Pulmonary artery endothelial cell (primary cell): ENCODE data around the gene OXLD1. TPM values are rescaled to one million over a fixed set of nuclear protein-coding genes. Genes with fewer than 3 reads are reported as not detected.

ENCODE experiments used
- DNase-seq: peaks from one replicate; pipeline ENCODE4 v3.0.0-alpha.2; 2011; ENCODE audit warnings: low read depth, low spot score
- total RNA-seq: library from RNA; depleted of rRNA; stranded (reverse); fragments of >200 nt; gene quantifications from 2 replicates; pipeline ENCODE4 v1.2.3, GENCODE V29; 2014

OXLD1 gene
- 29.3 and 34.8 TPM in 2 replicates for total RNA-seq

GRCh38 chr17:81666342-81667191 lies at the start of gene OXLD1, which contains the start of gene CCDC137:
Gene OXLD1, minus strand, starts transcription at chr17:81666605. Its CDS starts 28 bp downstream, at chr17:81666577.
Gene CCDC137, plus strand, starts transcription at chr17:81666737. Its CDS starts 30 bp downstream, at chr17:81666767.
- peak; percentile 91 for DNase-seq

- DNase-seq = no peak
These were observed 48.9 kb upstream of the OXLD1 start for GRCh38 chr17:81715107-81715871.

GRCh38 chr17:81714412-81715106 lies 48.2 kb upstream of the OXLD1 start:
- no peak for DNase-seq

GRCh38 chr17:81713556-81714411 lies 47.4 kb upstream of the OXLD1 start:
- DNase-seq = no peak

- no peak for DNase-seq
These were observed 46.7 kb upstream of the OXLD1 start for GRCh38 chr17:81713004-81713555.

- DNase-seq = no peak
These were observed 46.1 kb upstream of the OXLD1 start for GRCh38 chr17:81712468-81713003.

- DNase-seq = no peak
These were observed 45.5 kb upstream of the OXLD1 start, which contains the start of gene SLC25A10 for GRCh38 chr17:81711814-81712467. Gene SLC25A10, plus strand, starts transcription at chr17:81712284. Its CDS starts 143 bp downstream, at chr17:81712427.

DNA sequence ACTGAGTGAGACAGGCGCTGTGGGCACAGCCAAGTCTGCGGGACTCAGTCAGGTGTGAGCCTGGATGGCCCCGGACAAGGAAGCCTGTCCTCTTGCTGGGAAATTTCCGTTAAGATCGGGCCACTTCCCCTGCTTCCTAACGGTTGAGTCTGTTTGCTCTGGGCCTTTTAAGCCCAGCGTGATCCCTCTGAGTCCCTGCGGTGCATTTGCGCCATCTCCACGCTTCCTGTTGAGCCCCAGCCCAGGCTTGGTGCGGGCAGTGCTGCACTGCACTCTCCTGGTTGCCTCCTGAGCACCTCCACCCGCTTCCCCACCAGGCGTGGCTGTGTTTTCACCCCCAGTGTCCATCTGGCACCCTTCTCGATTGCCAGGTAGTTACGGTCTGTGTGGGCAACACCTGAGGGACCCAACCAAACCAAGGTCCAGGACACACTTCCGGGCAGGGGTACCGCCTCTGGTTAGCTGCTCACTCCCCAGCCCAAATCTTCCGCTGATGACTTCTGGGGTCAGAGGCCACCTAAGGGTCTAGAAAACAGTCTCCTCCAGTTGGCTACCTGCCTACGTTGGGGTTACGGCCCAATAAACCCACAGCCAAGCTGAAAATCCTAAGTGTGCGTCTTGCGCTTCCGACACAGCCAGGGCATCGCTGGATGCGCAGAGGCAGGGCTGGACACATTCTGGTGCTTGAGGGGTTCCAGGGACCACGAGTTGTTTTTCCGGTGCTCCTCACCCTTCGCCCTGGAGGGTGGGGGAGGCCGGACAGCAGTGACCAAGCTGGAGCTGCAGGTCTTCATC lies 44.3 kb upstream of the OXLD1 start:
- no peak for DNase-seq

- no peak for DNase-seq
These were observed 42.4 kb upstream of the OXLD1 start for GRCh38 chr17:81708739-81709185.

- DNase-seq = no peak
These were observed 41.6 kb upstream of the OXLD1 start for GRCh38 chr17:81707725-81708646.

GRCh38 chr17:81706757-81707624 lies 40.6 kb upstream of the OXLD1 start:
- DNase-seq = no peak

- DNase-seq = no peak
These were observed 39.8 kb upstream of the OXLD1 start for GRCh38 chr17:81706232-81706611.

DNA sequence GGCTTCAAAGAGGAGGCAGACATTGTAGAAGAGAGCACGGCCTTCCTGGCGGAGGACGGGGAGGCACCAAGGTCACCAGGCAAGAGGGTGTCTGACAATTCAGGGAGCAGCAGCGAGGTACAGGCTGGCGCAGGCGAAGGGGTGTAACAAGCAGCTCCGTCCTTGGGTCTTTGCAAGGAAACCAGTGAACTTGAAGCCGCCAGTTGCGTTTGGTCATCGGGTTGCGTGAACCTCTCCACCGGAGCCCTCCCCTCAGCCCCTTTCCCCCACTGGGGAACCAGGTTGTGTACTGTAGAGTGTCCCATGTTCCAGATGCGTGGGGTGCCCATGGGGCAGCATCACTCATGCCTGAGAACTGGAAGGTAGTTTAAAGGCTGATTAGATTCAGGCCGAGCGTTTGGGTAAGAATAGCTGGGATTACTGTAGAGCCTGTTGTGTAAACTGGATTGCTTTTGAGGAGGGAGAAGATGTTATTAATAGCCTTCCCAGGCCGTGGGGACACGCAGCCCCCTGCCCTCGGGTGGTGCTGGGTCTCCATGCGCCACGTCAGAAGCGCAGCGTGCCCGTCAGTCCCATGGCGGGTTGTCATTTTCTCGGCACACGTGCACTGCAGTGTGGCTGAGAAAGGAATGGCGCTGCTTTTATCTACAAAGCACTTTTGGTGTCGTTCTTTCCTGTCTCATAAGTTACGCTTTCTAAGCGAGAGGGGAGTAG lies 39.3 kb upstream of the OXLD1 start:
- DNase-seq = no peak

DNA sequence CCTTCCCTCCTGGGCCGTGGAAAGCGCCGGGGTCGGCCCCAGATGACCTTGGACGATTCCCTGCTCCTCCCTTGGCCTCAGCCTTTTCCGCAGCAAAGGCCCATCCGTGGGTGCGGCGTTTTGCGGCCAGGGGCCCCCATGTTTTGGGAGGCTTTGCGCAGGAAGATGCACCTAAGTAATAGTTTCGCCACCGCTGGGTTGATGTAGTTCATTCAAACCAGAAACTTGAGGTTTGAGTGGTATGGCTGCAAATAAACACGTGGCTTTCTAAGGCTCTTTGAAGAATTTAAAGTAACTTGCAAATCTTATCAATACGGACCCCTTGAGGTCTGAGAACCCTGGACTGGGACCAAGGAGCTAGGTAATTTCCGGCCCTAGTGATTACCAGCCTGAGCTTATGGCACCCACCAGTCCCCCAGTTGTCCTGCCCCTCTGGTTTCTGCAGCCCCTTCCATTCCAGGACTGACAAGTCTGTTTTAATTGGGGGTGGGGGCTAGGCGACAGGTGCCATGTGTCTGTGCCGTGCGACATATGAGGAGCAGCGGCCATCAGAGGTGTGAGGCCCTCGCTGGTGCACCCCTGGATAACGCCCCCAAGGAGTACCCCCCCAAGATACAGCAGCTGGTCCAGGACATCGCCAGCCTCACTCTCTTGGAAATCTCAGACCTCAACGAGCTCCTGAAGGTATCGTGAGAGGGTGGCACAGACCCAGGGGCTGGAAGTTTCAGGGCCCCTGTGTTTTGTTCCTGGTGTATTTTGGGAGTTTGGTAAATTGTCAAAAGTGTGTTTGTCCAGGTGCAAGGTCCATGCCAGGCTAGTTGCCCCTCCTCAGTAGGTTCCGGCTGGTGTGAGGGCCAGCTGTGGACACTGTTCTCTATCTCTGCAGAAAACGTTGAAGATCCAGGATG lies 37.6 kb upstream of the OXLD1 start:
- no peak for DNase-seq
